ENCODE data around the gene PPP2R2B. TPM values are rescaled to one million over a fixed set of nuclear protein-coding genes. Genes with fewer than 3 reads are reported as not detected.

Gene PPP2R2B
- total RNA-seq, 8 experiments from 2014 or later: 54.2 to 102 (median 75.0) TPM

DNA sequence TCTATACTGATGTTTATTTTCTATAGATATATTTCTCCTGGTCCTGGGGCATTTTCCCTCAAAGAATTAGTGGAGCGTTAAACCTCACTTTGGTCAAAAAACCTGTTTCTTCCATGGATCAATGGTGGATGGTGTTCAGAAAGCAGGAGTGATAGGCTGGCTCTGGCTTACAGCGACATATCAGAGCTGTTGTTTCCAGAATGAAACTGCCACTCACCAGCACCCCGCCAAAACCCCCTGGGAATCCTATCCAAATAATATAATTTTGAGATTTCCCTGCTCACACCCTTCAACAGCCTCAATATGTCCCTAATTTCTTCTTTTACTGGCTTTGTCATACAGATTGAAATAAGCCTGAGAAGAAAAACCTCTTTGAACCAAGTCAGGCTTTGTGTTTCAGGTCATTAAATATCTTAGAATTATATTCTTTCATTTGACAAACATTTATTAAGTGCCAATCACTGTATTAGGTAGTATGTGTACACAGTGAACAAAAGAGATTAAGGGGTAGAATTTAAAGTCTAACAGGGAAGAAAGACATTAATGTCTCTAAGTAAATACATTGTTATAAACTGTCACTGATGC, 218.1 kb downstream of the PPP2R2B start:
- peak in 1 of 8 experiments; percentile 20 for ATAC-seq (replicated peaks in 6 of 8)
- in situ Hi-C loops (cut with MboI; ENCODE audit: low pct_unique_long_range_greater_than_20kb in 2 of 9, low sequenced_read_pairs in 9 of 9, unreplicated experiment in 9 of 9): no loop called here
- Histone ChIP-seq H3K27ac (no peak overlapping the region), H3K4me3 (no peak overlapping the region), H3K4me1 (replicated peaks in 1 of 2) (peaks cover 10 to 13% of the 10 kb centered on the region in 2 donors)
- 33 to 100% (median 93%) methylated on average over 1 to 3 of the region's 3 CpGs; no CpG with 5 or more reads in 1 of the 10 experiments for WGBS, 10 experiments

DNA sequence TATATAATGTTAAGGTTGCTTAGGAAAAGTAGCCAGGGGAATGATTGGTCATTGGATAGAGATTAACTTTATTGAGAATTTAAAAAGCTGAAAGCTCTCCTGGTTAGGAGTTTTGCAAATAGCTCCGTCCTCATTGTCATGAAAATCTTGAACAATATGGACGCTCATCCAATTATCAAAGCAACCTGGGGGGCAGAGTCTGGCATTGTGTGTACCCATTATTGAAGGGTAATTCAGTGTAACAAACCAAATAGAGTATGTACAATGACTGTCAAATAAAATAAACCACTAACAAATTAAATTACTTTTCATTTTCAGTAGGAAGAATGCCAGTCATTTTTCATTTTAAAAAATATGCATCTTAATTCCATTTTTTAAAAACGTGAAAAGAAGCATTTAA, 218.6 kb downstream of the PPP2R2B start:
- H3K27ac ChIP-seq: no peak overlapping the region
- in situ Hi-C loops (cut with MboI; ENCODE audit: low pct_unique_long_range_greater_than_20kb in 2 of 9, low sequenced_read_pairs in 9 of 9, unreplicated experiment in 9 of 9): no loop called here
- no peak for ATAC-seq (replicated peaks in 6 of 8)
- H3K4me1 ChIP-seq (replicated peaks in 1 of 2): peaks cover 10 to 13% of the 10 kb centered on the region in 2 donors
- 13 to 73% (median 51%) methylated on average over 1 to 3 of the region's 3 CpGs for WGBS, 10 experiments
- H3K4me3 ChIP-seq: no peak overlapping the region

- H3K27ac ChIP-seq: no peak overlapping the region
- no peak for ATAC-seq (replicated peaks in 6 of 8)
- H3K4me3 ChIP-seq: no peak overlapping the region
- in situ Hi-C loops (cut with MboI; ENCODE audit: low pct_unique_long_range_greater_than_20kb in 2 of 9, low sequenced_read_pairs in 9 of 9, unreplicated experiment in 9 of 9): no loop called here
- 36 to 96% (median 86%) methylated on average over 1 to 5 of the region's 7 CpGs; no CpG with 5 or more reads in 3 of the 10 experiments for WGBS, 10 experiments
- peaks cover 13 to 16% of the 10 kb centered on the region in 2 donors for H3K4me1 ChIP-seq (replicated peaks in 1 of 2)
Measured at GRCh38 chr5:146656703-146657102, 221.9 kb downstream of the PPP2R2B start.

DNA sequence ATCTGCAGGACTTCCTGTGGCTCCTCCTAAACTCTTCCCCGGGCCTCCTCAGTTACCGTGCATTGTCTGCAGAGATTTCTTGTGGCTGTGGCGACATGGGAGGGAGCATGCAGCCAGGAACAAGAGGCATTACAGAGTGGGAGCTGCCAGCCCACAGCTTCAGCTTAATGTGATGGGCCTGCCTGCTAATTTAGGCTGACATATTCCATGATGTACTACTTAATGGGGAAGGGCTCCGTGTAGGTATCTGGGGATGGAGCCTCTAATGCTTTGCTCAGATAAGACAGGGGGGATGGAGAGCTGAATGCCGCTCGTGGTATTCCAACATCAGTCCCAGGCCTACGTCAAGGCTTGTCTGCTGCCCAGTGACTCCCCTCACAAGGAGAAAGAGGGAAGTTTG, 225.0 kb downstream of the PPP2R2B start:
- H3K4me1 ChIP-seq (replicated peaks in 1 of 2): peaks cover 3 to 7% of the 10 kb centered on the region in 2 donors
- ATAC-seq (replicated peaks in 6 of 8): peak in 5 of 8 experiments; percentile 4 to 77 (median 44)
- no peak overlapping the region for H3K4me3 ChIP-seq
- in situ Hi-C loops (cut with MboI; ENCODE audit: low pct_unique_long_range_greater_than_20kb in 2 of 9, low sequenced_read_pairs in 9 of 9, unreplicated experiment in 9 of 9): no loop called here
- H3K27ac ChIP-seq: peak overlapping the region; percentile 51 to 58
- WGBS, 10 experiments: 0 to 86% (median 80%) methylated on average over 1 to 7 of the region's 7 CpGs; no CpG with 5 or more reads in 2 of the 10 experiments

DNA sequence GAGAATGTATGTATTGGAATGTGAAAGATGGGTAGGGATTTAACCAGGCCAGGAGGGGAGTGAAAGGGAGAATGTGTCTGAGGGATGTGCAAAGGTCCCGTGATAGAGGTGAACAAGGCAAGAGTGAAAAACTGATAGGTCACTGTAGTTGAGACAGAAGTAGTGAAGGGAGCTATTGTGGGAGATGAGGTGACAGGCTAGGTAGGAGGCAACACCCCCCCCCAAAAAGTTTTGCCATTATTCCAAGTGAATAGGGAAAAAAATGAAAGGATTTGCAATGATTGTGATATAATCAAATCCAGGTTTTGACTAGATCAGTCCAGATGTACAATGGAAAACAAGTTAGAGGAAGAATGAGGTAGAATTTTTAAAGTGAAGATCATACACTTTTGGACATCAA, 226.0 kb downstream of the PPP2R2B start:
- in situ Hi-C loops (cut with MboI; ENCODE audit: low pct_unique_long_range_greater_than_20kb in 2 of 9, low sequenced_read_pairs in 9 of 9, unreplicated experiment in 9 of 9): no loop called here
- no peak overlapping the region for H3K4me3 ChIP-seq
- 40 to 100% (median 83%) methylated on average over 1 of the region's 1 CpG; no CpG with 5 or more reads in 3 of the 10 experiments for WGBS, 10 experiments

DNA sequence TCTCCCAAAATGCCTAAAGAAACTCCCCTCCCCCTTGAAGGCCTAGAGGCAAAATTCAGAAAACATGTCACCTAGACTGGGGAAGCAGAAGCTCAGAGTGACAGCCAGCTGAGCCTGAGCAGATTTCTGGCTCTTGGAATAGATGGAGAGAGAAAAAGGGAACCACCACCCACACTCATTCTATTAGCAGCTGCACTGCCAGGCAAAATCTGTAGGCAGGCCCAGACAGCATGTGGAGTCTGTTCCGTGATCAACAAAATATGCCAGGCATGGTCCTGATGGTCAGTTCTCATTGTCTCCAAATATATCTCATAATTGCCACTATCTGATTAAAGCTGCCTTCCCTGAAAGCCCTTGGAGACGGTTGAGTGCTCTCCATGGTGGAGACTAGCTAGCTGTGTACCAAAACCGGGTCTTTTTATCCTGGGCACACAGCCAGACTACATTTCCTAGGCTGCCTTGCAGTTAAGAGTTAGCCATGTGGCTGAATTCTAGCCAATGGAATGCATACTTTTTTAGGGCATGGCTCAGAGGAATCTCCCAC, 230.8 kb downstream of the PPP2R2B start:
- no peak overlapping the region for H3K4me3 ChIP-seq
- WGBS, 10 experiments: 0 to 100% (median 67%) methylated on average over 1 to 3 of the region's 3 CpGs; no CpG with 5 or more reads in 2 of the 10 experiments
- ATAC-seq (replicated peaks in 6 of 8): peak in 4 of 8 experiments; percentile 29 to 87 (median 56)
- H3K27ac ChIP-seq: no peak overlapping the region
- in situ Hi-C loops (cut with MboI; ENCODE audit: low pct_unique_long_range_greater_than_20kb in 2 of 9, low sequenced_read_pairs in 9 of 9, unreplicated experiment in 9 of 9): no loop called here
- no peaks in the 10 kb centered on the region for H3K4me1 ChIP-seq (replicated peaks in 1 of 2)

More for the DNA sequence above, 226.0 kb downstream of the PPP2R2B start:
- Histone ChIP-seq H3K27ac (no peak overlapping the region), H3K4me1 (replicated peaks in 1 of 2) (peaks cover 3 to 7% of the 10 kb centered on the region in 2 donors)
- ATAC-seq (replicated peaks in 6 of 8): no peak

DNA sequence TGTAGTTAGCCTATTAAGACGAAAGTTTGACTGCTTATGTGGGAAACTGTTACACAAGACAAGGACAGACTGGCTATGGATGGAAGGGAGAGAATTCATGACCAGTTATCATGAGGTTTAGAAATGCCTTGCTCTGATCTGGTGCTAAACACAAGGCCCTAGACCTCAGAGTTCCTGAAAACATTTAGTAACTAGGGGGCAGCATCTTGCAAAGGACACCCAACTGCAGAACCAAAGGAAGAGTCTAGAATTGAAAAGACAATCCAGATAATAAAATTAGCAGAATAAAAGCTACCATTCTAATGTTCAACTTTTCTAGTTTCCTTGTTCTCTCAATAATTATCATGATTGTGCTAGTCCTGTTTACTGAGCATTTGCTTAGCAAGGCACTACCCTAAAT, 232.1 kb downstream of the PPP2R2B start:
- H3K4me3 ChIP-seq: no peak overlapping the region
- H3K4me1 ChIP-seq (replicated peaks in 1 of 2): peaks cover 0 to 5% of the 10 kb centered on the region in 2 donors
- in situ Hi-C loops (cut with MboI; ENCODE audit: low pct_unique_long_range_greater_than_20kb in 2 of 9, low sequenced_read_pairs in 9 of 9, unreplicated experiment in 9 of 9): no loop called here
- no peak for ATAC-seq (replicated peaks in 6 of 8)
- no peak overlapping the region for H3K27ac ChIP-seq
- WGBS, 10 experiments: 0 to 100% (median 78%) methylated on average over 1 of the region's 1 CpG; no CpG with 5 or more reads in 2 of the 10 experiments

GRCh38 chr5:146645342-146645741, 233.2 kb downstream of the PPP2R2B start:
- no peak for ATAC-seq (replicated peaks in 6 of 8)
- Histone ChIP-seq H3K27ac (no peak overlapping the region), H3K4me3 (no peak overlapping the region), H3K4me1 (replicated peaks in 1 of 2) (peaks cover 0 to 5% of the 10 kb centered on the region in 2 donors)
- 0 to 100% (median 78%) methylated on average over 1 of the region's 1 CpG; no CpG with 5 or more reads in 4 of the 10 experiments for WGBS, 10 experiments
- in situ Hi-C loops (cut with MboI; ENCODE audit: low pct_unique_long_range_greater_than_20kb in 2 of 9, low sequenced_read_pairs in 9 of 9, unreplicated experiment in 9 of 9): no loop called here

DNA sequence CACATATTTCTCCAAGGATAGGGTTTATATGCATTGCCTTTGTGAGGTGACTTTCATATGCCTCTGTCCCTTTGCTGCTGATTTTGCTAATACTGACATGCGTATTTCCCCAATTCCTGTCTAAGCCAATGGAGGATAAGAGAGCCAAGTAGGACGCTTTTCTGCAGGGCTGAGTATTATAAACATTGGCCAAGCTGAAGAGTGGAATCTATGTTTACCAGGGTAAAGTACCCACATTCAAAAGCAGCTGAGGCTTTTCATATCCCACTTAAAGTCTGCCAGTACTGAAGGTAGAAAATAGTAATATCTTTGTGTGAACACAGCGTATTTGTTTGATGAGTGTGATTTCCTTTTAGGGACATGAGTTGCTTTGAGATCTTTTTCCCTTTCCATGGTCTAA, 233.7 kb downstream of the PPP2R2B start:
- Histone ChIP-seq H3K4me1 (replicated peaks in 1 of 2) (peaks cover 0 to 5% of the 10 kb centered on the region in 2 donors), H3K4me3 (no peak overlapping the region), H3K27ac (no peak overlapping the region)
- in situ Hi-C loops (cut with MboI; ENCODE audit: low pct_unique_long_range_greater_than_20kb in 2 of 9, low sequenced_read_pairs in 9 of 9, unreplicated experiment in 9 of 9): no loop called here
- 18 to 100% (median 86%) methylated on average over 1 to 3 of the region's 3 CpGs; no CpG with 5 or more reads in 1 of the 10 experiments for WGBS, 10 experiments
- no peak for ATAC-seq (replicated peaks in 6 of 8)

DNA sequence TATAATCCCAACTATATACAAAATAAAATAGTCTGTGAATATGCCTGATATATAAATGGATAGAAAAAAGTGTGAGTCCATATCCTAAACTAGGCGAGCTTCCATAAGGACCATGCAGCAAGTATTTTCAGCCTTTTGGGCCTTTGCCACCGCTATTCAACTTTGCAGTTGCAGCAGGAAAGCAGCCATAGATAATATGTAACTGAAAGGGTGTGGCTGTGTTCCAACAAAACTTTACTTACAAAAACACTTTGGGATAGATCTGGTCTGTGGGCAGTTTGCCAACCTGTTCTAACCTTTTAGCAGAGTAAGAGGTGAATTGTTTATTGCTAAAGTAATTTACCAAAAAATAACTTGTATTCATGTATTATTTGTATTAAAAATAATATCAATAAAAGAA, 234.8 kb downstream of the PPP2R2B start:
- 18 to 100% (median 71%) methylated on average over 1 to 2 of the region's 2 CpGs; no CpG with 5 or more reads in 2 of the 10 experiments for WGBS, 10 experiments
- Histone ChIP-seq H3K4me3 (no peak overlapping the region), H3K27ac (no peak overlapping the region), H3K4me1 (replicated peaks in 1 of 2) (peaks cover 0 to 5% of the 10 kb centered on the region in 2 donors)
- in situ Hi-C loops (cut with MboI; ENCODE audit: low pct_unique_long_range_greater_than_20kb in 2 of 9, low sequenced_read_pairs in 9 of 9, unreplicated experiment in 9 of 9): no loop called here
- no peak for ATAC-seq (replicated peaks in 6 of 8)

- Histone ChIP-seq H3K27ac (no peak overlapping the region), H3K4me1 (replicated peaks in 1 of 2) (peaks cover 0 to 5% of the 10 kb centered on the region in 2 donors), H3K4me3 (no peak overlapping the region)
- WGBS, 10 experiments: 11 to 100% (median 82%) methylated on average over 1 to 3 of the region's 3 CpGs; no CpG with 5 or more reads in 2 of the 10 experiments
- in situ Hi-C loops (cut with MboI; ENCODE audit: low pct_unique_long_range_greater_than_20kb in 2 of 9, low sequenced_read_pairs in 9 of 9, unreplicated experiment in 9 of 9): no loop called here
- ATAC-seq (replicated peaks in 6 of 8): no peak
Measured at GRCh38 chr5:146642410-146642809, 236.1 kb downstream of the PPP2R2B start.

- Histone ChIP-seq H3K4me1 (replicated peaks in 1 of 2) (peaks cover 0 to 5% of the 10 kb centered on the region in 2 donors), H3K4me3 (no peak overlapping the region), H3K27ac (no peak overlapping the region)
- no peak for ATAC-seq (replicated peaks in 6 of 8)
- WGBS, 10 experiments: 0 to 64% (median 51%) methylated on average over 1 to 3 of the region's 3 CpGs
- in situ Hi-C loops (cut with MboI; ENCODE audit: low pct_unique_long_range_greater_than_20kb in 2 of 9, low sequenced_read_pairs in 9 of 9, unreplicated experiment in 9 of 9): no loop called here
Measured at GRCh38 chr5:146641941-146642340, 236.6 kb downstream of the PPP2R2B start.

- peak in 1 of 8 experiments; percentile 29 for ATAC-seq (replicated peaks in 6 of 8)
Measured at GRCh38 chr5:146640285-146640896, 238.2 kb downstream of the PPP2R2B start.

More at GRCh38 chr5:146640285-146640896, 238.2 kb downstream of the PPP2R2B start:
- Histone ChIP-seq H3K4me3 (no peak overlapping the region), H3K27ac (no peak overlapping the region), H3K4me1 (replicated peaks in 1 of 2) (peaks cover 0 to 5% of the 10 kb centered on the region in 2 donors)
- WGBS, 10 experiments: 0 to 100% (median 66%) methylated on average over 1 to 6 of the region's 7 CpGs
- in situ Hi-C loops (cut with MboI; ENCODE audit: low pct_unique_long_range_greater_than_20kb in 2 of 9, low sequenced_read_pairs in 9 of 9, unreplicated experiment in 9 of 9): no loop called here
